DND-41 (cell line): ENCODE results near the gene OBSCN.

Source experiments
- CTCF ChIP-seq: IDR thresholded peaks from 2 replicates; pipeline ENCODE4 v1.5.1; 2012; ENCODE audit warnings: borderline replicate concordance, low read length, moderate library complexity, mild to moderate bottlenecking; ENCODE audit not compliant: poor library complexity, severe bottlenecking; ENCODE audit errors: extremely low read depth
- EZH2 ChIP-seq: IDR thresholded peaks from 3 replicates; pipeline ENCODE4 v1.6.1; 2012; ENCODE audit warnings: borderline replicate concordance, low read depth, mild to moderate bottlenecking, moderate library complexity, low read length, inconsistent platforms; ENCODE audit not compliant: severe bottlenecking

GRCh38 chr1:228411548-228412430, 203.9 kb downstream of the OBSCN start:
- no peak for TF ChIP-seq CTCF
- TF ChIP-seq EZH2: no peak
